SK-N-SH treated with all-trans-retinoic acid at 6 μM for 48 hours (cell line): ENCODE data around the gene CACNA1B.

ENCODE experiments used
- ATAC-seq: fragments of 200-7000 bp; cut with Tn5 transposase; 3 replicates; pipeline ENCODE4 v1.9.1; 2020; ENCODE audit warnings: mild to moderate bottlenecking, moderate library complexity
- BACH2 ChIP-seq: fragments of 250-450 bp; sonication (Bioruptor Pico); IDR thresholded peaks from 2 replicates; pipeline ENCODE4 v1.9.0; 2021; ENCODE audit warnings: mild to moderate bottlenecking, borderline replicate concordance
- CSDC2 ChIP-seq: fragments of 250-450 bp; sonication (Bioruptor Pico); IDR thresholded peaks from 2 replicates; pipeline ENCODE4 v1.5.0; 2020; ENCODE audit warnings: mild to moderate bottlenecking, moderate library complexity
- ISL1 ChIP-seq: fragments of 250-450 bp; sonication (Bioruptor Pico); IDR thresholded peaks from 2 replicates; pipeline ENCODE4 v2.1.2; 2022; ENCODE audit warnings: mild to moderate bottlenecking, moderate library complexity
- PPARA ChIP-seq: fragments of 250-450 bp; sonication (Bioruptor Pico); IDR thresholded peaks from 2 replicates; pipeline ENCODE4 v1.5.0; 2020; ENCODE audit warnings: mild to moderate bottlenecking, borderline replicate concordance
- RARB ChIP-seq: fragments of 250-450 bp; sonication (Bioruptor Pico); IDR thresholded peaks from 2 replicates; pipeline ENCODE4 v1.8.0; 2021; ENCODE audit warnings: mild to moderate bottlenecking, moderate library complexity
- SNAI2 ChIP-seq: fragments of 250-450 bp; sonication (Bioruptor Pico); IDR thresholded peaks from 2 replicates; pipeline ENCODE4 v1.5.0; 2020; ENCODE audit warnings: mild to moderate bottlenecking, moderate library complexity
- TOX ChIP-seq: fragments of 250-450 bp; sonication (Bioruptor Pico); IDR thresholded peaks from 2 replicates; pipeline ENCODE4 v1.8.0; 2021; ENCODE audit warnings: mild to moderate bottlenecking, moderate library complexity, borderline replicate concordance
- ZC3H10 ChIP-seq: fragments of 250-450 bp; sonication (Bioruptor Pico); IDR thresholded peaks from 2 replicates; pipeline ENCODE4 v1.5.1; 2021; ENCODE audit warnings: mild to moderate bottlenecking, moderate library complexity
- ZFP3 ChIP-seq: fragments of 250-450 bp; sonication (Bioruptor Pico); IDR thresholded peaks from 2 replicates; pipeline ENCODE4 v1.5.0; 2020; ENCODE audit warnings: mild to moderate bottlenecking, moderate library complexity
- ZFP30 ChIP-seq: fragments of 450-650 bp; formaldehyde crosslinking; IDR thresholded peaks from 2 replicates; pipeline ENCODE4 v1.5.0; 2022; ENCODE audit warnings: mild to moderate bottlenecking, moderate library complexity
- ZNF565 ChIP-seq: fragments of 450-650 bp; formaldehyde crosslinking; conservative IDR thresholded peaks from 2 replicates; pipeline ENCODE4 v1.5.0; 2020; ENCODE audit warnings: low read depth, mild to moderate bottlenecking, moderate library complexity
- ZNF70 ChIP-seq: fragments of 450-650 bp; formaldehyde crosslinking; IDR thresholded peaks from 2 replicates; pipeline ENCODE4 v1.5.0; 2020; ENCODE audit warnings: mild to moderate bottlenecking, moderate library complexity
- TF ChIP-seq, protein P1 (sequence below): fragments of 250-450 bp; sonication (Bioruptor Pico); IDR thresholded peaks from 2 replicates; pipeline ENCODE4 v1.5.0; 2020; ENCODE audit warnings: mild to moderate bottlenecking, moderate library complexity
- TF ChIP-seq, protein P2 (sequence below): fragments of 250-450 bp; sonication (Bioruptor Pico); IDR thresholded peaks from 2 replicates; pipeline ENCODE4 v1.5.1; 2021; ENCODE audit warnings: mild to moderate bottlenecking, moderate library complexity
- TF ChIP-seq, protein P3 (sequence below): fragments of 250-450 bp; sonication (Bioruptor Pico); IDR thresholded peaks from 2 replicates; pipeline ENCODE4 v1.8.0; 2020; ENCODE audit warnings: mild to moderate bottlenecking, moderate library complexity, borderline replicate concordance
- TF ChIP-seq, protein P4 (sequence below): fragments of 250-450 bp; sonication (Bioruptor Pico); IDR thresholded peaks from 2 replicates; pipeline ENCODE4 v1.8.0; 2021; ENCODE audit warnings: low read depth, mild to moderate bottlenecking, moderate library complexity, borderline replicate concordance

Gene CACNA1B

DNA sequence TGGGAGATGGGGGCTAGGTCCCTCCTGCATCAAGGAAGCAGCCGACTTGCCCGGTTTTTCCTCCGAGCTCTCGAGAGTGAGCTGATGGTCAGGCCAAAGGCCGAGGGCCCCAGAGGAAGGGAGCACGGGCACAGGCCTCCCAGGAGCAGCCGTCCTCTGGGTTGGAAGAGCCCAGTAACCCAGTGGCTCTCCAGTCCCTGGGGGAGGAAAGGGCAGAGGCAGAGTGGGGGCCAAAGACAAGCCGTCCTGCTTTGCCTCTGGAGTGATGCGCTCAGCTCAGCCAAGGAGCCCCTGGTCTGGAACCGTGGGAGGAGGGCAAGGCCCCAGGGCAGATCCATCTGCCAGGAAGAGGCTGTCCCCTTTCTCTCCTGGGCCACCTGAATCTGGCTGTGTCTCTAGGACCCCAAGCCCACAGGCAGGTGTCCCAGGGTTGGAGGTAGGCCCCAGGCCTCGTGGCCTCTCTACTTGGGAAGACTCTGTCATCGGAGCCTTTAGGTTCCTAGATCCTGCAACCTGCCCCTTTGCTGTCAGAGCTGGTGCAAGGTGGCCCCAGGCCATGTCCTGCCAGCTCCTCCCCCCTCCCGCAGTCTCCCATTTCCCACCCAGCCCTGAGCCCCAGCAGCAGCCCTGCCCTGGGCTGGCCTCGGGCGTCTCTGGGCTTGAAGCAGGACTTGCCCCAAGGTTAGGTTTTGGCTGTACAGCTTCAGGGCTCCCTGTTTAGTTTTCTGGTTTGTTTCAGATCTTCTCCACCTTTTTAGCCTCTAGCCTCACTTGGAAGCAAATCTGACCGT is 224.1 kb downstream of the CACNA1B start:
- ATAC-seq, result no peak
- TF ChIP-seq PPARA (CRISPR knock-in tag), result no peak
- TF ChIP-seq, protein P1, sequence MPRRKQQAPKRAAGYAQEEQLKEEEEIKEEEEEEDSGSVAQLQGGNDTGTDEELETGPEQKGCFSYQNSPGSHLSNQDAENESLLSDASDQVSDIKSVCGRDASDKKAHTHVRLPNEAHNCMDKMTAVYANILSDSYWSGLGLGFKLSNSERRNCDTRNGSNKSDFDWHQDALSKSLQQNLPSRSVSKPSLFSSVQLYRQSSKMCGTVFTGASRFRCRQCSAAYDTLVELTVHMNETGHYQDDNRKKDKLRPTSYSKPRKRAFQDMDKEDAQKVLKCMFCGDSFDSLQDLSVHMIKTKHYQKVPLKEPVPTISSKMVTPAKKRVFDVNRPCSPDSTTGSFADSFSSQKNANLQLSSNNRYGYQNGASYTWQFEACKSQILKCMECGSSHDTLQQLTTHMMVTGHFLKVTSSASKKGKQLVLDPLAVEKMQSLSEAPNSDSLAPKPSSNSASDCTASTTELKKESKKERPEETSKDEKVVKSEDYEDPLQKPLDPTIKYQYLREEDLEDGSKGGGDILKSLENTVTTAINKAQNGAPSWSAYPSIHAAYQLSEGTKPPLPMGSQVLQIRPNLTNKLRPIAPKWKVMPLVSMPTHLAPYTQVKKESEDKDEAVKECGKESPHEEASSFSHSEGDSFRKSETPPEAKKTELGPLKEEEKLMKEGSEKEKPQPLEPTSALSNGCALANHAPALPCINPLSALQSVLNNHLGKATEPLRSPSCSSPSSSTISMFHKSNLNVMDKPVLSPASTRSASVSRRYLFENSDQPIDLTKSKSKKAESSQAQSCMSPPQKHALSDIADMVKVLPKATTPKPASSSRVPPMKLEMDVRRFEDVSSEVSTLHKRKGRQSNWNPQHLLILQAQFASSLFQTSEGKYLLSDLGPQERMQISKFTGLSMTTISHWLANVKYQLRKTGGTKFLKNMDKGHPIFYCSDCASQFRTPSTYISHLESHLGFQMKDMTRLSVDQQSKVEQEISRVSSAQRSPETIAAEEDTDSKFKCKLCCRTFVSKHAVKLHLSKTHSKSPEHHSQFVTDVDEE (CRISPR knock-in tag), result no peak
- TF ChIP-seq TOX (CRISPR knock-in tag), result no peak
- TF ChIP-seq ZNF565 (CRISPR knock-in tag), result no peak
- no peak for TF ChIP-seq CSDC2
- TF ChIP-seq, protein P2, sequence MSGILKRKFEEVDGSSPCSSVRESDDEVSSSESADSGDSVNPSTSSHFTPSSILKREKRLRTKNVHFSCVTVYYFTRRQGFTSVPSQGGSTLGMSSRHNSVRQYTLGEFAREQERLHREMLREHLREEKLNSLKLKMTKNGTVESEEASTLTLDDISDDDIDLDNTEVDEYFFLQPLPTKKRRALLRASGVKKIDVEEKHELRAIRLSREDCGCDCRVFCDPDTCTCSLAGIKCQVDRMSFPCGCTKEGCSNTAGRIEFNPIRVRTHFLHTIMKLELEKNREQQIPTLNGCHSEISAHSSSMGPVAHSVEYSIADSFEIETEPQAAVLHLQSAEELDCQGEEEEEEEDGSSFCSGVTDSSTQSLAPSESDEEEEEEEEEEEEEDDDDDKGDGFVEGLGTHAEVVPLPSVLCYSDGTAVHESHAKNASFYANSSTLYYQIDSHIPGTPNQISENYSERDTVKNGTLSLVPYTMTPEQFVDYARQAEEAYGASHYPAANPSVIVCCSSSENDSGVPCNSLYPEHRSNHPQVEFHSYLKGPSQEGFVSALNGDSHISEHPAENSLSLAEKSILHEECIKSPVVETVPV, result no peak
- TF ChIP-seq, protein P3, sequence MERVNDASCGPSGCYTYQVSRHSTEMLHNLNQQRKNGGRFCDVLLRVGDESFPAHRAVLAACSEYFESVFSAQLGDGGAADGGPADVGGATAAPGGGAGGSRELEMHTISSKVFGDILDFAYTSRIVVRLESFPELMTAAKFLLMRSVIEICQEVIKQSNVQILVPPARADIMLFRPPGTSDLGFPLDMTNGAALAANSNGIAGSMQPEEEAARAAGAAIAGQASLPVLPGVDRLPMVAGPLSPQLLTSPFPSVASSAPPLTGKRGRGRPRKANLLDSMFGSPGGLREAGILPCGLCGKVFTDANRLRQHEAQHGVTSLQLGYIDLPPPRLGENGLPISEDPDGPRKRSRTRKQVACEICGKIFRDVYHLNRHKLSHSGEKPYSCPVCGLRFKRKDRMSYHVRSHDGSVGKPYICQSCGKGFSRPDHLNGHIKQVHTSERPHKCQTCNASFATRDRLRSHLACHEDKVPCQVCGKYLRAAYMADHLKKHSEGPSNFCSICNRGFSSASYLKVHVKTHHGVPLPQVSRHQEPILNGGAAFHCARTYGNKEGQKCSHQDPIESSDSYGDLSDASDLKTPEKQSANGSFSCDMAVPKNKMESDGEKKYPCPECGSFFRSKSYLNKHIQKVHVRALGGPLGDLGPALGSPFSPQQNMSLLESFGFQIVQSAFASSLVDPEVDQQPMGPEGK (CRISPR knock-in tag), result no peak
- TF ChIP-seq SNAI2 (CRISPR knock-in tag), result no peak
- TF ChIP-seq BACH2 (CRISPR knock-in tag), result no peak

DNA sequence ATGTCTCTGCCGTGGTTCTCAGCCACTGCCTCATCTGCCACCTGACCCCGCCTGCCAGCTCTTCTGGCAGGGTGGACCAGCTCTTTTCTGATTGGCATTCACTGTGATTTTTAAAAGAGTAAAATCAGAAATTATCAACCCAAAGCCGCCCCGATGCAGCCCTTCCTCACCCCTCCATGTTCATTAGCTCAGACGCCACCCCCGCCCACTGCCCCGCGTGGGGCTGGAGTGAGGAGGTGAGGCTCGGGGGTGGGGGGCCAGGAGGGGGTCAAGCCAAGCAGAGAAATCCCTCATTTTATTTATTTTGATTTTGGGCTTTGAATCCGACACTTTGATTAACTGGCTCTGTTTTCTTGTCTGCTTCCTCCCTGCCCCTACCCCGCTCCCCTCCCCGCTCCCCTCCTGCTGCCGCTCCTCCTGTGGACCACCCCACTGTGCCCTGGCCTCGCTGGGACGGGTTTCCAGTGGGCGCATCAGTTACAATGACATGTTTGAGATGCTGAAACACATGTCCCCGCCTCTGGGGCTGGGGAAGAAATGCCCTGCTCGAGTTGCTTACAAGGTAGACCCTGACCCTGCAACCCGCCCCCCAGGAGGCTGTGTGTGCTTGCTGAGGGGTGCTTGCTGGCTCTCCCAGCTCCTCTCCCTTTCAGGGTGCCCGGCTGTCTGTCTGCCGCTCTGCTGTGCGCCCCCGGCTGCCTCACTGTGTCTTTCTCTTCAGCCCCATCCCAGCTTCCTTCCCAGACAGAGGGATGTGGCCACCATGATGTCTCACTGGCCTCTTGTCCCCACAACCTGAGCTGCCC is 224.9 kb downstream of the CACNA1B start:
- no peak for ATAC-seq
- TF ChIP-seq RARB (CRISPR knock-in tag) (no peak), ZNF70 (CRISPR knock-in tag) (no peak), CSDC2 (no peak), SNAI2 (CRISPR knock-in tag) (no peak)
- TF ChIP-seq, protein P4, sequence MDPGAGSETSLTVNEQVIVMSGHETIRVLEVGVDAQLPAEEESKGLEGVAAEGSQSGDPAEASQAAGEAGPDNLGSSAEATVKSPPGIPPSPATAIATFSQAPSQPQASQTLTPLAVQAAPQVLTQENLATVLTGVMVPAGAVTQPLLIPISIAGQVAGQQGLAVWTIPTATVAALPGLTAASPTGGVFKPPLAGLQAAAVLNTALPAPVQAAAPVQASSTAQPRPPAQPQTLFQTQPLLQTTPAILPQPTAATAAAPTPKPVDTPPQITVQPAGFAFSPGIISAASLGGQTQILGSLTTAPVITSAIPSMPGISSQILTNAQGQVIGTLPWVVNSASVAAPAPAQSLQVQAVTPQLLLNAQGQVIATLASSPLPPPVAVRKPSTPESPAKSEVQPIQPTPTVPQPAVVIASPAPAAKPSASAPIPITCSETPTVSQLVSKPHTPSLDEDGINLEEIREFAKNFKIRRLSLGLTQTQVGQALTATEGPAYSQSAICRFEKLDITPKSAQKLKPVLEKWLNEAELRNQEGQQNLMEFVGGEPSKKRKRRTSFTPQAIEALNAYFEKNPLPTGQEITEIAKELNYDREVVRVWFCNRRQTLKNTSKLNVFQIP (CRISPR knock-in tag), result no peak
- TF ChIP-seq, all 23 proteins: peak for 0

DNA sequence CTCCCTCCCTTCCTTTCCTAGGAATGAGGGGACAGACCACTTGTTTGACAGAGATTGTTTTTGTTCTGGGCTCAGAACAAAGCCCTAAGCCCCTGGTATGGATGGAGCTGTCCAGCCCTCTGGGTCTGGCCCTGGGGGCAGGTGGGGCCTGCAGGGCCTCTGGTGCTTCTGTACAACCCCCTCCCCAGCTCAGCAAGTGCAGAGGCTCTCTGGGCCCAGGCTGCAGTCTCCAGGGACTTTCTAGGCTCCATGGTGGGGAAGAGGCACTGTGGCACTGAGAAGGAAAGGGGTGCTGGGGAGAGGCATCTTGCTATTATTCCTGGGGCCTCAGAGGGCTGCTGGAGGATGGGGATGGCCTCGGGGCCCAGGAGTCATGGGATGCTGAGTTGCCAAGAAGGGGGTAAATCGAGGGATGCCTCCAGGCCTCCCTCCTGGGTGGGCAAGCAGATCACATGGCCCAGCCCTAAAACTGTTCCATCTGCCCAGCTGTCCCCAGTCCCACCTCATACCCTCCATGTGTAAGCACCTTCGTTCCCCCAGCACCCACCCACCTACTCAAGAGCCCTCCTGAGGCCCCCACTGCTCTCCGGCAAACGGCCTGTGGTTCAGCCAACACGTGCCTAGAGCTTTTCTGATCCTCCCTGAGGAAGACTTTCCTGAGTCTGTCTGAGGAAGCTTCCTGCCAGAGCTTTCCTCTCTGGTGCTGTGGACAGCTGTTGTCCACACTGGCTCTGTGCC is 225.7 kb downstream of the CACNA1B start:
- ATAC-seq, result no peak
- no peak for TF ChIP-seq TOX (CRISPR knock-in tag)
- no peak for TF ChIP-seq ZNF70 (CRISPR knock-in tag)
- no peak for TF ChIP-seq ZFP30 (CRISPR knock-in tag)
- TF ChIP-seq BACH2 (CRISPR knock-in tag), result no peak
- no peak for TF ChIP-seq ISL1
- TF ChIP-seq ZC3H10 (CRISPR knock-in tag), result no peak
- TF ChIP-seq SNAI2 (CRISPR knock-in tag), result no peak
- no peak for TF ChIP-seq CSDC2
- no peak for TF ChIP-seq ZFP3 (CRISPR knock-in tag)
- TF ChIP-seq, protein P1 (CRISPR knock-in tag), result no peak
- TF ChIP-seq, protein P2, result no peak
